IMR-90 (cell line): ENCODE results near the gene DIP2C. TPM values are rescaled to one million over a fixed set of nuclear protein-coding genes. Genes with fewer than 3 reads are reported as not detected.
A peak's percentile ranks its signal among the peaks of the same experiment; 100 is the strongest.

ENCODE experiments used
- ATAC-seq: fragments of 200-7000 bp; cut with Tn5 transposase; 2 replicates; pipeline ENCODE4 v1.9.1; 2020; ENCODE audit warnings: low read depth, mild to moderate bottlenecking, moderate library complexity
- BruUV-seq: library from RNA; stranded (reverse); fragments of 400-500 nt; replicated peaks from 2 replicates; lab custom pipeline; 2021; lab: Mats Ljungman, UMichigan
- CTCF ChIA-PET: fragments of 300-600 bp; formaldehyde crosslinking; extraction: SDS; loops from one replicate; lab custom pipeline; 2021; ENCODE audit warnings: antibody characterized with exemption; lab: Yijun Ruan, JAX
- POLR2A ChIA-PET: fragments of 300-600 bp; sonication (Branson Sonifier 250); formaldehyde crosslinking; loops from one replicate; lab custom pipeline; 2022; ENCODE audit warnings: antibody characterized with exemption; ENCODE audit not compliant: unreplicated experiment; lab: Charles Lee
- DNase-seq: peaks from one replicate; pipeline ENCODE4 v3.0.0; 2013
- H2AFZ ChIP-seq: replicated peaks from 2 replicates; pipeline ENCODE3; 2013; ENCODE audit warnings: low read length, mild to moderate bottlenecking; ENCODE audit not compliant: poor library complexity
- H2AK5ac ChIP-seq: 2 replicates; pipeline ENCODE4 v1.6.1; 2013; ENCODE audit warnings: low read depth, low read length, inconsistent platforms
- H2AK9ac ChIP-seq: replicated peaks from 2 replicates; pipeline ENCODE3; 2013; ENCODE audit warnings: mild to moderate bottlenecking, low read depth, low read length, moderate library complexity; ENCODE audit not compliant: poor library complexity
- H2BK120ac ChIP-seq: 2 replicates; pipeline ENCODE4 v1.6.1; 2013; ENCODE audit warnings: low read depth, low read length, inconsistent platforms
- H2BK15ac ChIP-seq: 3 replicates; pipeline ENCODE4 v1.6.1; 2013; ENCODE audit warnings: low read depth, low read length, inconsistent platforms
- H2BK20ac ChIP-seq: 2 replicates; pipeline ENCODE4 v1.6.1; 2013; ENCODE audit warnings: low read depth, mild to moderate bottlenecking, inconsistent platforms, low read length, moderate library complexity
- H2BK5ac ChIP-seq: 2 replicates; pipeline ENCODE4 v1.6.1; 2013; ENCODE audit warnings: mild to moderate bottlenecking, low read depth, low read length, inconsistent platforms; ENCODE audit not compliant: poor library complexity, severe bottlenecking
- H3K14ac ChIP-seq: replicated peaks from 2 replicates; pipeline ENCODE4 v1.6.1; 2013; ENCODE audit warnings: low read depth, low read length, inconsistent platforms
- H3K18ac ChIP-seq: 2 replicates; pipeline ENCODE4 v1.6.1; 2013; ENCODE audit warnings: low read depth, low read length, control low read depth
- H3K23ac ChIP-seq: 2 replicates; pipeline ENCODE4 v1.6.1; 2013; ENCODE audit warnings: low read depth, low read length, inconsistent platforms
- H3K27ac ChIP-seq: 2 replicates; pipeline ENCODE4 v1.5.1; 2013; ENCODE audit warnings: mild to moderate bottlenecking, control low read depth, low read length; ENCODE audit not compliant: insufficient read depth
- H3K27me3 ChIP-seq: 2 replicates; pipeline ENCODE4 v1.6.1; 2013; ENCODE audit warnings: low read length; ENCODE audit not compliant: control insufficient read depth, insufficient read depth
- H3K36me3 ChIP-seq: 2 replicates; pipeline ENCODE4 v1.6.1; 2013; ENCODE audit warnings: low read length, mixed read lengths; ENCODE audit not compliant: control insufficient read depth, insufficient read depth
- H3K4ac ChIP-seq: 2 replicates; pipeline ENCODE4 v1.6.1; 2013; ENCODE audit warnings: low read depth, low read length, inconsistent platforms
- H3K4me1 ChIP-seq: 2 replicates; pipeline ENCODE4 v1.6.1; 2013; ENCODE audit warnings: low read length, mixed read lengths; ENCODE audit not compliant: control insufficient read depth, insufficient read depth
- H3K4me2 ChIP-seq: 2 replicates; pipeline ENCODE4 v1.6.1; 2013; ENCODE audit warnings: low read depth, mild to moderate bottlenecking, control low read depth, low read length, moderate library complexity
- H3K4me3 ChIP-seq: 2 replicates; pipeline ENCODE4 v1.5.1; 2013; ENCODE audit warnings: low read depth, mild to moderate bottlenecking, control low read depth, low read length, moderate library complexity; ENCODE audit not compliant: insufficient read depth
- H3K56ac ChIP-seq: 2 replicates; pipeline ENCODE4 v1.6.1; 2013; ENCODE audit warnings: low read length, inconsistent platforms; ENCODE audit not compliant: insufficient read depth; ENCODE audit errors: extremely low read depth
- H3K79me1 ChIP-seq, 2 experiments: 2 replicates each; pipeline ENCODE4 v1.6.1; 2013; ENCODE audit warnings: low read length in 2 of 2, inconsistent platforms in 1 of 2, low read depth in 1 of 2
- H3K9ac ChIP-seq: 2 replicates; pipeline ENCODE4 v1.6.1; 2013; ENCODE audit warnings: low read depth, low read length, control low read depth
- H3K9me1 ChIP-seq: 2 replicates; pipeline ENCODE4 v1.6.1; 2013; ENCODE audit warnings: low read length, inconsistent platforms; ENCODE audit not compliant: insufficient read depth
- H3K9me3 ChIP-seq: 2 replicates; pipeline ENCODE4 v1.6.1; 2013; ENCODE audit warnings: low read length; ENCODE audit not compliant: control insufficient read depth, insufficient read depth
- H4K20me1 ChIP-seq: 2 replicates; pipeline ENCODE4 v1.6.1; 2013; ENCODE audit warnings: low read length, inconsistent platforms; ENCODE audit not compliant: insufficient read depth
- H4K5ac ChIP-seq: 2 replicates; pipeline ENCODE4 v1.6.1; 2013; ENCODE audit warnings: mild to moderate bottlenecking, low read depth, low read length, control low read depth
- H4K8ac ChIP-seq, 2 experiments: 2 replicates each; pipeline ENCODE4 v1.6.1; 2013; ENCODE audit warnings: low read depth in 2 of 2, low read length in 2 of 2, control low read depth in 1 of 2, inconsistent platforms in 1 of 2
- H4K91ac ChIP-seq: 2 replicates; pipeline ENCODE4 v1.6.1; 2013; ENCODE audit warnings: low read depth, low read length, inconsistent platforms; ENCODE audit not compliant: insufficient read depth
- MXI1 ChIP-seq: IDR thresholded peaks from 2 replicates; pipeline ENCODE4 v1.6.1; 2012; ENCODE audit warnings: low read depth, mild to moderate bottlenecking, low read length, moderate library complexity, borderline replicate concordance
- RAD21 ChIP-seq: IDR thresholded peaks from 2 replicates; pipeline ENCODE4 v1.6.1; 2012; ENCODE audit warnings: low read length, improper control_type of control experiment
- WGBS, 2 experiments: methylation state at CpG; one replicate each; pipeline versions ENCODE4 v1.1.5 to v1.1.7; 2013; ENCODE audit warnings: missing lambda C conversion rate in 2 of 2; ENCODE audit not compliant: insufficient read length in 1 of 2; ENCODE audit errors: extremely low coverage in 2 of 2; 5-methylcytosine and 5-hydroxymethylcytosine counted together
- dilution Hi-C: fragments of 300-500 bp; cut with HindIII; formaldehyde crosslinking; loops from one replicate; pipeline ENCODE4 v1.14.3; 2018; ENCODE audit warnings: low sequenced_read_pairs; ENCODE audit not compliant: unreplicated experiment
- in situ Hi-C: fragments of 300-500 bp; cut with MboI; formaldehyde crosslinking; loops from 3 replicates; pipeline ENCODE4 v1.14.3; 2019; ENCODE audit warnings: low sequenced_read_pairs, inconsistent platforms, mixed read lengths
- intact Hi-C: fragments of 100-400 bp; cut with micrococcal nuclease; formaldehyde crosslinking; loops from 2 replicates; pipeline ENCODE4 v1.10.0; 2022
- polyA plus RNA-seq, 3 experiments: library from polyadenylated mRNA; depleted of rRNA; stranded (reverse); fragments of >200 nt; gene quantifications; 2 replicates each; pipeline ENCODE4 v1.2.3, GENCODE V29; 2012; ENCODE audit warnings: low replicate concordance in 1 of 3
- total RNA-seq: library from RNA; depleted of rRNA; stranded (reverse); fragments of >200 nt; gene quantifications from 2 replicates; pipeline ENCODE4 v1.2.3, GENCODE V29; 2012

Gene DIP2C
- total and polyA plus RNA-seq, 2 of the 4 experiments (the other 2 are of a cell fraction) = 8.6 to 17.3 TPM

DNA sequence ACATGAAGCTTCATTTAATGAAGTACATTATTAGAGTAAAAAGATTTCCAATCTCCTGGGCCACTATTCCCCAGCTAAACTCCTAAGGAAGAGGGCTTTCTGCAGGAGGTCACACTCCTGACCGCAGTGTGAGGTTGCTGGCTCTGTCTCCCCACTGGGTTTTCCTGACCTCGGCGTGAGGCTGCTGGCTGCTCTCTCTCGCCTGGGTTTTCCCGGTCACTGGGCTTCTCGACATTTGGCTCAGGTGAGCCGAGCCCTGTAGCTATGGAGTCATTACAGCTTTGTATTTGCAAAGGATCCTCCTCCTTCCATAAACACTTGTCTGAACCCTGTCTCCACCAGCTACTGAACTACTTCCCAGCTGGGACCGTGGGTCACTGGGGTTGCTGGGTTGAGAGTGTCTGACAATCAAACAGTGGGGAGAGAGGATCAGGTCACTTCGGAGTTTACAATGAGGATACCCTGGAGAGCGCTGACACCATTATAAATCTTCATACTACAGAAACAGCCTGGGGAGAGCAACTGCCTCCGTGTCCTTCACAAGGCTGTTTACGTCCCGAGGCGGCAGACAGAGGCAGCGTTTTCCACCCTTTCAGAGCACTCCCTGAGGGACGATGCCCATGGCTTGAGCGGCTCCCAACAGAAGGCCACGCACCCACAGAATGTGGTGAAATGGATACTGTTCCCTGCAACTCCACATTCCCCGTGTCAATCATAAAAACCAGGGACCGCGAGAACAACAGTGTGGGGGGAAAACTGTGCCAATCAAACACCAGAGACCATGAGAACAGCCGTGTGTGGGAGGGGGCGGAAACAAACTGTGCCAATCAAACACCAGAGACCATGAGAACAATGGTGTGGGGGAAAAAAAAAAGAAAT is 328.0 kb downstream of the DIP2C start:
- no TSS peak for BruUV-seq
- ChIA-PET POLR2A (interaction anchor here (0.6 kb wide), 1 partner anchor 158 kb away, joined by 4 read pairs; no protein-coding TSS in a partner anchor), CTCF (no interaction called here)
- H3K4me3 ChIP-seq = no peak overlapping the region
- H3K4me1 ChIP-seq = no peaks in the 10 kb centered on the region
- no peak overlapping the region for H2BK5ac ChIP-seq
- H3K79me1 ChIP-seq = peaks cover 7 to 13% of the 10 kb centered on the region in 2 experiments; a peak in 3 of 4 replicates
- no peak overlapping the region for H3K14ac ChIP-seq
- H3K9me1 ChIP-seq = peaks cover 8% of the 10 kb centered on the region; the same call in 1 of the 2 replicates
- no peak overlapping the region for H3K56ac ChIP-seq
- H3K27ac ChIP-seq = no peak overlapping the region
- H3K9me3 ChIP-seq = no peaks in the 10 kb centered on the region
- peaks cover 69% of the 10 kb centered on the region for H3K36me3 ChIP-seq
- H3K27me3 ChIP-seq = no peaks in the 10 kb centered on the region
- H4K91ac ChIP-seq = no peak overlapping the region
- in situ Hi-C loops (no loop called here), dilution Hi-C loops (no loop called here), intact Hi-C loops (no loop called here)
- DNase-seq = no peak
- H3K18ac ChIP-seq = no peak overlapping the region
- H4K5ac ChIP-seq = no peak overlapping the region
- no peak for ATAC-seq
- no peak overlapping the region for H2AK9ac ChIP-seq
- H2BK120ac ChIP-seq = no peak overlapping the region
- H4K20me1 ChIP-seq = no peaks in the 10 kb centered on the region
- H2AK5ac ChIP-seq = no peak overlapping the region
- 63% methylated on average over 3 of the region's 23 CpGs; no CpG with 5 or more reads in 1 of the 2 experiments for WGBS, 2 experiments
- no peak overlapping the region for H2BK20ac ChIP-seq
- no peak overlapping the region for H4K8ac ChIP-seq
- H3K9ac ChIP-seq = no peak overlapping the region
- H2BK15ac ChIP-seq = no peak overlapping the region
- no peak overlapping the region for H3K23ac ChIP-seq
- TF ChIP-seq MXI1 = no peak
- no peak for TF ChIP-seq RAD21
- H3K4ac ChIP-seq = no peak overlapping the region
- H3K4me2 ChIP-seq = no peak overlapping the region
- H2AFZ ChIP-seq = peak overlapping the region; percentile 27
